GM18951 (cell line): ENCODE data around the gene CCDC170.

Source experiments
- POLR2A ChIP-seq: IDR thresholded peaks from 4 replicates; pipeline ENCODE4 v1.6.1; 2011; ENCODE audit warnings: mild to moderate bottlenecking; ENCODE audit not compliant: insufficient read length, insufficient read depth; ENCODE audit errors: extremely low read depth
- in situ Hi-C: fragments of 300-500 bp; cut with MboI; formaldehyde crosslinking; loops from one replicate; pipeline ENCODE4 v1.12.0; 2022; ENCODE audit warnings: low sequenced_read_pairs, mixed read lengths, inconsistent platforms; ENCODE audit not compliant: unreplicated experiment

CCDC170 gene

GRCh38 chr6:151624071-151624470 lies 130.3 kb downstream of the CCDC170 start:
- TF ChIP-seq POLR2A = no peak
- in situ Hi-C loops = no loop called here

GRCh38 chr6:151624481-151624880 lies 130.7 kb downstream of the CCDC170 start:
- TF ChIP-seq POLR2A = no peak
- in situ Hi-C loops = no loop called here

- in situ Hi-C loops = no loop called here
- TF ChIP-seq POLR2A = no peak
Measured at GRCh38 chr6:151624900-151625536, 131.2 kb downstream of the CCDC170 start.

- no peak for TF ChIP-seq POLR2A
- in situ Hi-C loops = no loop called here
Measured at GRCh38 chr6:151627689-151628444, 134.1 kb downstream of the CCDC170 start.

GRCh38 chr6:151629791-151630190 lies 136.0 kb downstream of the CCDC170 start:
- in situ Hi-C loops = no loop called here

GRCh38 chr6:151630387-151630786 lies 136.6 kb downstream of the CCDC170 start:
- TF ChIP-seq POLR2A = no peak
- in situ Hi-C loops = no loop called here

More at GRCh38 chr6:151629791-151630190, 136.0 kb downstream of the CCDC170 start:
- no peak for TF ChIP-seq POLR2A

- TF ChIP-seq POLR2A = no peak
- in situ Hi-C loops = no loop called here
Measured at GRCh38 chr6:151630991-151631655, 137.3 kb downstream of the CCDC170 start.

- in situ Hi-C loops = no loop called here
- TF ChIP-seq POLR2A = no peak
Measured at GRCh38 chr6:151632415-151632987, 138.7 kb downstream of the CCDC170 start.

GRCh38 chr6:151633526-151634335 lies 139.9 kb downstream of the CCDC170 start:
- in situ Hi-C loops = no loop called here
- no peak for TF ChIP-seq POLR2A

GRCh38 chr6:151634336-151634720 lies 140.5 kb downstream of the CCDC170 start:
- no peak for TF ChIP-seq POLR2A
- in situ Hi-C loops = no loop called here

GRCh38 chr6:151635741-151636140 lies 141.9 kb downstream of the CCDC170 start:
- TF ChIP-seq POLR2A = no peak
- in situ Hi-C loops = no loop called here

- no peak for TF ChIP-seq POLR2A
- in situ Hi-C loops = no loop called here
Measured at GRCh38 chr6:151637814-151638213, 144.0 kb downstream of the CCDC170 start.

GRCh38 chr6:151639750-151640149 lies 145.9 kb downstream of the CCDC170 start:
- in situ Hi-C loops = no loop called here
- TF ChIP-seq POLR2A = no peak
